ENCODE results near the gene C2orf74.
A peak's percentile ranks its signal among the peaks of the same experiment; 100 is the strongest.
"Not testable (repeated sequence)": the region's sequence is repeated elsewhere in the genome, so short reads cannot be mapped to it uniquely, and the experiment has no call there.

Gene C2orf74

GRCh38 chr2:61181382-61182058 lies 19.5 kb downstream of the C2orf74 start:
- no peak overlapping the region for H3K27ac ChIP-seq
- no peak for TF ChIP-seq CTCF (conservative IDR thresholded peaks at IDR 0.05)

GRCh38 chr2:61182059-61182383 lies 20.0 kb downstream of the C2orf74 start:
- no peak overlapping the region for H3K27ac ChIP-seq
- TF ChIP-seq CTCF (conservative IDR thresholded peaks at IDR 0.05): no peak

GRCh38 chr2:61183795-61184194 lies 21.8 kb downstream of the C2orf74 start:
- no peak for TF ChIP-seq CTCF (conservative IDR thresholded peaks at IDR 0.05)

GRCh38 chr2:61184263-61184662 lies 22.3 kb downstream of the C2orf74 start:
- TF ChIP-seq CTCF (conservative IDR thresholded peaks at IDR 0.05): no peak
- H3K27ac ChIP-seq: no peak overlapping the region

More at GRCh38 chr2:61183795-61184194, 21.8 kb downstream of the C2orf74 start:
- H3K27ac ChIP-seq: no peak overlapping the region

- no peak overlapping the region for H3K27ac ChIP-seq
- no peak for TF ChIP-seq CTCF (conservative IDR thresholded peaks at IDR 0.05)
These were observed 23.3 kb downstream of the C2orf74 start for GRCh38 chr2:61185231-61185728.

- peak overlapping the region; percentile 57 for H3K27ac ChIP-seq
- TF ChIP-seq CTCF (conservative IDR thresholded peaks at IDR 0.05): no peak
These were observed 25.1 kb downstream of the C2orf74 start for GRCh38 chr2:61187085-61187484.

- TF ChIP-seq CTCF (conservative IDR thresholded peaks at IDR 0.05): no peak
- no peak overlapping the region for H3K27ac ChIP-seq
These were observed 31.9 kb downstream of the C2orf74 start for GRCh38 chr2:61193670-61194561.

- not testable (repeated sequence) for H3K27ac ChIP-seq
These were observed 32.7 kb downstream of the C2orf74 start for GRCh38 chr2:61194646-61195045.
